B cell (primary cell): Measurements from ENCODE around the gene EIF2S1.

Experiments
- EZH2 ChIP-seq: IDR thresholded peaks from 2 replicates; pipeline ENCODE4 v1.6.1; 2012; ENCODE audit warnings: borderline replicate concordance, low read depth, mild to moderate bottlenecking, moderate library complexity, low read length; ENCODE audit not compliant: insufficient read depth, poor library complexity, severe bottlenecking
- TF ChIP-seq, protein P1 (sequence below): fragments of 200-600 bp; IDR thresholded peaks from one replicate; pipeline ENCODE4 v1.8.0; 2022; ENCODE audit warnings: antibody characterized with exemption, mild to moderate bottlenecking

DNA sequence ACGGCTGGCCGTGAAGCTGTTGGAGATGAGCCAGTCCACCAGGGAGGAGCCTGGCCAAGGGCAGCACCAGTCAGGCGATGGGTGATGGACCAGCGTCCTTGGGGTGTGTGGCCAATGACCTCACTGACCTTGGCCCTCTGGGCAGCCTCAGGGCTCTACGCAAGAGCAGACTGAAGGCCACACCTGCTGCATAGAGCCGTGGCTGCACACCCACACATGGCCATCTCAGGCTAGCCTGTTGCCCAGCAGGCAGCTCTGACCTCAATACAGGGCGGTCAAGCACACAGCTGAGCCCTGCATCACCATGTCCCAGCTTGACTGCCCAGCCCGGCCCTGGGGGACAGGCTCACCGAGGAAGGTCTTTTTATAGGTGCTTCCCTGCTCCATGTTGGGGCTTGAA, 32.7 kb downstream of the EIF2S1 start:
- TF ChIP-seq, protein P1, sequence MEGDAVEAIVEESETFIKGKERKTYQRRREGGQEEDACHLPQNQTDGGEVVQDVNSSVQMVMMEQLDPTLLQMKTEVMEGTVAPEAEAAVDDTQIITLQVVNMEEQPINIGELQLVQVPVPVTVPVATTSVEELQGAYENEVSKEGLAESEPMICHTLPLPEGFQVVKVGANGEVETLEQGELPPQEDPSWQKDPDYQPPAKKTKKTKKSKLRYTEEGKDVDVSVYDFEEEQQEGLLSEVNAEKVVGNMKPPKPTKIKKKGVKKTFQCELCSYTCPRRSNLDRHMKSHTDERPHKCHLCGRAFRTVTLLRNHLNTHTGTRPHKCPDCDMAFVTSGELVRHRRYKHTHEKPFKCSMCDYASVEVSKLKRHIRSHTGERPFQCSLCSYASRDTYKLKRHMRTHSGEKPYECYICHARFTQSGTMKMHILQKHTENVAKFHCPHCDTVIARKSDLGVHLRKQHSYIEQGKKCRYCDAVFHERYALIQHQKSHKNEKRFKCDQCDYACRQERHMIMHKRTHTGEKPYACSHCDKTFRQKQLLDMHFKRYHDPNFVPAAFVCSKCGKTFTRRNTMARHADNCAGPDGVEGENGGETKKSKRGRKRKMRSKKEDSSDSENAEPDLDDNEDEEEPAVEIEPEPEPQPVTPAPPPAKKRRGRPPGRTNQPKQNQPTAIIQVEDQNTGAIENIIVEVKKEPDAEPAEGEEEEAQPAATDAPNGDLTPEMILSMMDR = no peak
- TF ChIP-seq EZH2 = no peak
